Tibial nerve (tissue), 3 donors: Measurements from ENCODE around the gene ONECUT1.

Experiments used
- CTCF ChIP-seq, 5 experiments: fragments of 200-600 bp in 3 of 5; fragments of 450-650 bp in 2 of 5; sonication (generic) in 3 of 5; IDR thresholded peaks; one replicate each; pipeline ENCODE4 v1.5.1; 2016 to 2019; ENCODE audit warnings: antibody characterized with exemption in 5 of 5, mild to moderate bottlenecking in 3 of 5, moderate library complexity in 2 of 5
- POLR2A ChIP-seq, 2 donors: fragments of 450-650 bp; IDR thresholded peaks; one replicate each; pipeline ENCODE4 v1.6.1; 2017; ENCODE audit warnings: antibody characterized with exemption in 2 of 2, mild to moderate bottlenecking in 2 of 2, moderate library complexity in 2 of 2

DNA sequence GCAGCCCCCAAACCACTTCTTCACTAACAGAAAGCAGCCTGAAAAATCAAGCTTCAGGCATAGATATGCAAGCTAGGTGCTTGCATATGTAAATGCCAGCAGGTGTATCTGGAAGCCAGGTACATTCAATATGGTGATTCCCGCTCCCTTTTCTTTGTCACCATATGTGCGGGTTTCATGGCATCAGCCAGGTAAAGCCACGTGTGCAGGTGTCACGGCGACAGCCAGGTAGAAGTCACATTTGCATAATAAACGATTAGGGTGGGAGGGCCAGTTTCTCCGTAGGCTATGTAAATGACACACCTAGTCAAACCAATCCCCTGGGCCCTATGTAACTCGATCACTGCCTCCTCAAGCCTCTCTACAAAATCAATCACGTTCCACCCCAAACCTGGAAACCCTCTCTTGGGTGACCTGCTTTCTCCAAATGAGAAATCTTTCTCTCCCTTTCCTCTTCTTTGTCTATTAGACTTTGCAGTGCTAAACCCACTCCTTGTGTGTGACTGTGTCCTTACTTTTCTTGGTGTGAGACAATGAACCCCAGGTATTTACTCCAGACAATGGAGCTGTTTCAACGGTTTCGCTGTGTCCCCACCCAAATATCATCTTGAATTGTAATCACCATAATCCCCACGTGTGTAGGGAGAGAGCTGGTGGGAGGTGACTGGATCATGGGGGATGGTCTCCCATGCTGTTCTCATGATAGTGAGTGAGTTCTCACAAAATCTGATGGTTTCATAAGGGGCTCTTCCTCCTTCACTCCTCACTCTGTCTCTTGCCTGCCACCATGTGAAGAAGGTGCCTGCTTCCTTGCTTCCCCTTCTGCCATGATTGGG lies 44.6 kb downstream of the ONECUT1 start:
- no peak for TF ChIP-seq POLR2A (IDR thresholded peaks at IDR 0.05)
- no peak for TF ChIP-seq CTCF (IDR thresholded peaks at IDR 0.05)
